SK-N-MC (cell line): ENCODE measurements around the gene AFTPH.

ENCODE experiments used
- EZH2 ChIP-seq: fragments of 200-600 bp; sonication (generic); IDR thresholded peaks from one replicate; pipeline ENCODE4 v1.6.1; 2017; ENCODE audit warnings: antibody characterized with exemption
- POLR2AphosphoS5 ChIP-seq: IDR thresholded peaks from 2 replicates; pipeline ENCODE4 v1.6.1; 2012; ENCODE audit warnings: mild to moderate bottlenecking, low read depth, low read length, borderline replicate concordance

DNA sequence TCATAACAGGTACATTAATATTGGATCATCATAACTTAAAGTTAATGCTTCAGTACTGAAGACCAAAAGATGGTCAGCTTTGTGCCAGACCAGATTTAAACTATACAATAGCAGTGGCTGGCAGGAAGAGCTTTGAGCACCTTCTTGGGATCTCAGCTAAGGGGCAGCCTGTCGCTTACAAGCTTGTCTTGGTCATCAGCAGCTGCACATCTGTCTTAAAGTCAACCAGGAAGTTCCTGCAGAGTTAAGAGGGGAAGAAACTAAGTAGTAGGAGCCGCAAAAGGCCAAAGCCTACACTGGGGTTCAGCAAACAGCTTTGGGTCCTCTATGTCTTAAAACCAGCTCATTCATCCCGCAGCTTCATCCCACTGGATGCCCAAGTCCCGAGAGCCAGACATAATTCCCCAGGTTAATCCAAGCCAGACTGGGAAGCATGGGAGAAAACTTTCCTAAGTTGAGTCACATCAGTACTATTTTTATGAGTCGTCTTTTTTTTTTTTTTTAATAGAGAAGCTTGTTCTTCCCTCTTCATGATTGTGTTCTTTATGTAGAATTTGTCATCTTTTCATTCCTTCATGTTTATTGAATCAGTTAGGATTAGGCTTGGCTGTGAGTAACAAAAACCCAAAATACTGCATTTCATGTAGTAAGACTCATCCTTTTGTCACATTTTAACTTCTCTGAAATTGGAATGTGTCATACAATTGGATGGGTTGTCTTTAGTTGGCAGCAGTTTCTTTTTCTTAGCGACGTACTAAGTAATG, 70.3 kb downstream of the AFTPH start:
- no peak for TF ChIP-seq EZH2
- TF ChIP-seq POLR2AphosphoS5 = no peak
